Heart left ventricle (tissue), 13 donors: ENCODE data around the gene CNN3.

Experiments
- POLR2A ChIP-seq, 2 donors: fragments of 450-650 bp; IDR thresholded peaks; one replicate each; pipeline ENCODE4 v1.6.1; 2017; ENCODE audit warnings: antibody characterized with exemption in 2 of 2, mild to moderate bottlenecking in 2 of 2, moderate library complexity in 2 of 2
- TF ChIP-seq, protein P1 (sequence below), 12 donors: fragments of 200-600 bp; sonication (generic) in 4 of 12; IDR thresholded peaks; one replicate each; pipeline versions ENCODE4 v1.5.0 to v1.8.0; 2018 to 2022; ENCODE audit warnings: antibody characterized with exemption in 12 of 12, mild to moderate bottlenecking in 5 of 12
- donor health status: ischemic (EF 13 %, LVEDD 7.1; RV severe dilation, severe dysfunction).
- donor health status: DM: no; HTN: yes; CAD: no.
- donor health status: DM: no; HTN: no; CAD: no.
- donor health status: ischemic (EF 25% LVEDD 6.9; RV normal size, moderate dysfunction).
- donor health status: ischemic (EF 25% LVEDD 5.7; RV mildly dilated, moderate dysfunction).
- donor health status: ischemic (EF 35%, LVEDD 5.7; RV mildly dilated, moderate dysfunction).
- donor health status: nonischemic (EF 11% LVEDD 7.7; RV severe dilation, severe dysfunction).
- donor health status: DM: yes; HTN: yes; CAD: no.
- donor health status: PGD.
- donor health status: ischemic (EF 29% LVEDD 5.4; RV normal size, mild dysfunction).
- donor health status: nonischemic (EF 23%, LVEDD 6.1; RV moderate dilation, normal function).

DNA sequence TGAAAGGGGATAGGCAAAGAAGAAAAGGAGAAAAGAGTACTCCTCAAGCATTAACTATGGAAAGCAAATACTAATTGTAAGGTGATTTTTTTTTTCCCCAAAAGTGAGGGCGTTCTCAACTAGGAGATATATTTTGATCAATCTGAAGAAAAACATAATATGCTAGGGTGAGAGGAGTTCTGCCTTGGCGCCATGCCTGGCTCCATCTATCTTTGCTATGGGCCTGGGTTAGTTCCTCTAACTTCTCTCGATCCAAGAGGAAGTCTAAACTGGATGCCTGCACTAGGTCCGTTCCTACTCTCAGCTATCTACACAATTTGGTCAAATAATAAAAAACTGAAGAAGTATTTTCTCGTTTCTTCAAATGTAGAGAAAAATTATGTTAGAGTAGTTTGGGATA is 20.5 kb downstream of the CNN3 start:
- TF ChIP-seq, protein P1, sequence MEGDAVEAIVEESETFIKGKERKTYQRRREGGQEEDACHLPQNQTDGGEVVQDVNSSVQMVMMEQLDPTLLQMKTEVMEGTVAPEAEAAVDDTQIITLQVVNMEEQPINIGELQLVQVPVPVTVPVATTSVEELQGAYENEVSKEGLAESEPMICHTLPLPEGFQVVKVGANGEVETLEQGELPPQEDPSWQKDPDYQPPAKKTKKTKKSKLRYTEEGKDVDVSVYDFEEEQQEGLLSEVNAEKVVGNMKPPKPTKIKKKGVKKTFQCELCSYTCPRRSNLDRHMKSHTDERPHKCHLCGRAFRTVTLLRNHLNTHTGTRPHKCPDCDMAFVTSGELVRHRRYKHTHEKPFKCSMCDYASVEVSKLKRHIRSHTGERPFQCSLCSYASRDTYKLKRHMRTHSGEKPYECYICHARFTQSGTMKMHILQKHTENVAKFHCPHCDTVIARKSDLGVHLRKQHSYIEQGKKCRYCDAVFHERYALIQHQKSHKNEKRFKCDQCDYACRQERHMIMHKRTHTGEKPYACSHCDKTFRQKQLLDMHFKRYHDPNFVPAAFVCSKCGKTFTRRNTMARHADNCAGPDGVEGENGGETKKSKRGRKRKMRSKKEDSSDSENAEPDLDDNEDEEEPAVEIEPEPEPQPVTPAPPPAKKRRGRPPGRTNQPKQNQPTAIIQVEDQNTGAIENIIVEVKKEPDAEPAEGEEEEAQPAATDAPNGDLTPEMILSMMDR (IDR thresholded peaks at IDR 0.05) = no peak
- no peak for TF ChIP-seq POLR2A (IDR thresholded peaks at IDR 0.05)
